Breast epithelium (tissue), 3 donors: ENCODE data around the gene EPB41L2.

Source experiments
- CTCF ChIP-seq, 3 donors: fragments of 450-650 bp; IDR thresholded peaks; one replicate each; pipeline ENCODE4 v1.5.1; 2016 to 2017; ENCODE audit warnings: antibody characterized with exemption in 3 of 3, mild to moderate bottlenecking in 3 of 3, moderate library complexity in 3 of 3
- POLR2A ChIP-seq: fragments of 450-650 bp; IDR thresholded peaks from one replicate; pipeline ENCODE4 v1.6.1; 2016; ENCODE audit warnings: antibody characterized with exemption, mild to moderate bottlenecking, moderate library complexity

- TF ChIP-seq POLR2A (no peak), CTCF (IDR thresholded peaks at IDR 0.05) (no peak)
These were observed 65.8 kb downstream of the EPB41L2 start for GRCh38 chr6:130997061-130997753.
